Natural killer cell treated with Interleukin-12 subunit alpha and Interleukin-12 subunit beta and Interleukin-15 and Interleukin-18, amount 100 ng/mL, for 72 hours (primary cell): Measurements from ENCODE around the gene RPS5. TPM values are rescaled to one million over a fixed set of nuclear protein-coding genes. Genes with fewer than 3 reads are reported as not detected.

ENCODE experiments used
- ATAC-seq, 2 donors: fragments of 150-1000 bp; cut with Tn5 transposase in 1 of 2; sonication (Bioruptor Pico), chemical (Tn5 transposase) in 1 of 2; 2 replicates each; pipeline ENCODE4 v1.10.0; 2021
- DNase-seq: peaks from one replicate; pipeline ENCODE4 v3.0.0; 2022; ENCODE audit warnings: low spot score
- H3K27ac Mint-ChIP-seq, 2 donors: 1 replicate in 1 of 2; 2 replicates in 1 of 2; pipeline ENCODE4 v1.8.0; 2022; ENCODE audit warnings: mixed read lengths in 2 of 2, mild to moderate bottlenecking in 1 of 2, moderate library complexity in 1 of 2
- H3K27me3 Mint-ChIP-seq, 2 donors: 1 replicate in 1 of 2; 2 replicates in 1 of 2; pipeline ENCODE4 v1.8.0; 2022; ENCODE audit warnings: mixed read lengths in 2 of 2
- H3K36me3 Mint-ChIP-seq: one replicate; pipeline ENCODE4 v1.8.0; 2022; ENCODE audit warnings: mixed read lengths
- H3K4me1 Mint-ChIP-seq, 2 donors: 1 replicate in 1 of 2; 2 replicates in 1 of 2; pipeline ENCODE4 v1.8.0; 2022; ENCODE audit warnings: low read depth in 2 of 2, mixed read lengths in 2 of 2, mild to moderate bottlenecking in 1 of 2
- H3K4me3 Mint-ChIP-seq: one replicate; pipeline ENCODE4 v1.8.0; 2022; ENCODE audit warnings: mixed read lengths
- H3K9me3 Mint-ChIP-seq: 2 replicates; pipeline ENCODE4 v1.8.0; 2022; ENCODE audit warnings: mixed read lengths
- total RNA-seq, 2 donors: library from RNA; stranded (reverse); gene quantifications; one replicate each; pipeline ENCODE4 v1.2.3, GENCODE V29; 2022

Gene RPS5
- total RNA-seq, 2 donors from 2014 or later, result 757 to 786 TPM

GRCh38 chr19:58352760-58353671 is 34.1 kb upstream of the RPS5 start, which contains the start of gene A1BG:
Gene A1BG, minus strand, starts transcription at chr19:58353492. Its CDS starts 55 bp downstream, at chr19:58353437.
- DNase-seq (no peak), ATAC-seq (no peak)
- Mint-ChIP-seq H3K4me1 (peaks cover 6 to 8% of the 10 kb centered on the region in 2 donors), H3K27me3 (peaks cover 0 to 7% of the 10 kb centered on the region in 2 donors), H3K9me3 (no peaks in the 10 kb centered on the region), H3K27ac (no peak within 1 kb of the TSS), H3K4me3 (no peak within 1 kb of the TSS), H3K36me3 (no peaks in the 10 kb centered on the region)

- Mint-ChIP-seq H3K27ac (no peak overlapping the region), H3K36me3 (no peaks in the 10 kb centered on the region), H3K9me3 (no peaks in the 10 kb centered on the region), H3K27me3 (peaks cover 0 to 7% of the 10 kb centered on the region in 2 donors), H3K4me1 (peaks cover 6 to 8% of the 10 kb centered on the region in 2 donors), H3K4me3 (no peak overlapping the region)
- ATAC-seq (no peak), DNase-seq (no peak)
These were observed 33.2 kb upstream of the RPS5 start for GRCh38 chr19:58353717-58354477.

- DNase-seq (no peak), ATAC-seq (no peak)
- H3K4me1 Mint-ChIP-seq, result peaks cover 3 to 6% of the 10 kb centered on the region in 2 donors
- H3K27me3 Mint-ChIP-seq, result peaks cover 0 to 4% of the 10 kb centered on the region in 2 donors
- no peaks in the 10 kb centered on the region for H3K9me3 Mint-ChIP-seq
- no peak overlapping the region for H3K27ac Mint-ChIP-seq
- no peaks in the 10 kb centered on the region for H3K36me3 Mint-ChIP-seq
- H3K4me3 Mint-ChIP-seq, result no peak overlapping the region
These were observed 32.5 kb upstream of the RPS5 start for GRCh38 chr19:58354478-58355030.

GRCh38 chr19:58355215-58355796 is 31.8 kb upstream of the RPS5 start:
- Mint-ChIP-seq H3K4me1 (peaks cover 0 to 3% of the 10 kb centered on the region in 2 donors), H3K4me3 (no peak overlapping the region), H3K27ac (no peak overlapping the region), H3K9me3 (no peaks in the 10 kb centered on the region), H3K36me3 (no peaks in the 10 kb centered on the region), H3K27me3 (no peaks in the 10 kb centered on the region)
- ATAC-seq (no peak), DNase-seq (no peak)

- no peaks in the 10 kb centered on the region for H3K9me3 Mint-ChIP-seq
- H3K27ac Mint-ChIP-seq, result no peak overlapping the region
- H3K27me3 Mint-ChIP-seq, result no peaks in the 10 kb centered on the region
- peaks cover 0 to 3% of the 10 kb centered on the region in 2 donors for H3K4me1 Mint-ChIP-seq
- H3K36me3 Mint-ChIP-seq, result no peaks in the 10 kb centered on the region
- peak overlapping the region; percentile 17 for H3K4me3 Mint-ChIP-seq
- no peak for DNase-seq
- ATAC-seq, result peak; percentile 61 to 67
These were observed 30.9 kb upstream of the RPS5 start for GRCh38 chr19:58355908-58356765.

GRCh38 chr19:58356766-58357480 is 30.1 kb upstream of the RPS5 start:
- DNase-seq (no peak), ATAC-seq (no peak)
- Mint-ChIP-seq H3K4me1 (peaks cover 4 to 6% of the 10 kb centered on the region in 2 donors), H3K36me3 (no peaks in the 10 kb centered on the region), H3K27me3 (no peaks in the 10 kb centered on the region), H3K27ac (no peak overlapping the region), H3K4me3 (no peak overlapping the region), H3K9me3 (no peaks in the 10 kb centered on the region)

- no peak overlapping the region for H3K4me3 Mint-ChIP-seq
- H3K27ac Mint-ChIP-seq, result no peak overlapping the region
These were observed 29.5 kb upstream of the RPS5 start for GRCh38 chr19:58357481-58358145.

GRCh38 chr19:58361900-58362271 is 25.2 kb upstream of the RPS5 start:
- Mint-ChIP-seq H3K9me3 (no peaks in the 10 kb centered on the region), H3K4me1 (peaks cover 7 to 10% of the 10 kb centered on the region in 2 donors), H3K4me3 (peak overlapping the region; percentile 99), H3K36me3 (no peaks in the 10 kb centered on the region), H3K27ac (peak overlapping the region; percentile 79 to 93), H3K27me3 (no peaks in the 10 kb centered on the region)
- ATAC-seq, result peak in 1 of 2 donors; percentile 28
- peak; percentile 62 for DNase-seq

More at GRCh38 chr19:58357481-58358145, 29.5 kb upstream of the RPS5 start:
- Mint-ChIP-seq H3K27me3 (no peaks in the 10 kb centered on the region), H3K36me3 (no peaks in the 10 kb centered on the region), H3K9me3 (no peaks in the 10 kb centered on the region), H3K4me1 (peaks cover 7 to 9% of the 10 kb centered on the region in 2 donors)
- DNase-seq (no peak), ATAC-seq (no peak)

- Mint-ChIP-seq H3K27me3 (no peaks in the 10 kb centered on the region), H3K36me3 (no peaks in the 10 kb centered on the region), H3K4me1 (peaks cover 7 to 10% of the 10 kb centered on the region in 2 donors), H3K4me3 (peak within 1 kb of the TSS; percentile 99), H3K9me3 (no peaks in the 10 kb centered on the region), H3K27ac (peak within 1 kb of the TSS; percentile 79 to 93)
- DNase-seq (peak; percentile 99), ATAC-seq (peak; percentile 95 to 96)
These were observed 24.6 kb upstream of the RPS5 start, which contains the start of gene ZNF497 for GRCh38 chr19:58362272-58362994. Gene ZNF497, minus strand, starts transcription at chr19:58362751. Its CDS starts 5,116 bp downstream, at chr19:58357635.

GRCh38 chr19:58364146-58364545 is 22.9 kb upstream of the RPS5 start:
- H3K4me1 Mint-ChIP-seq, result peaks cover 7 to 10% of the 10 kb centered on the region in 2 donors
- no peaks in the 10 kb centered on the region for H3K9me3 Mint-ChIP-seq
- H3K4me3 Mint-ChIP-seq, result no peak overlapping the region
- H3K27me3 Mint-ChIP-seq, result no peaks in the 10 kb centered on the region
- no peaks in the 10 kb centered on the region for H3K36me3 Mint-ChIP-seq
- DNase-seq, result no peak
- H3K27ac Mint-ChIP-seq, result no peak overlapping the region
- ATAC-seq, result no peak

- H3K27ac Mint-ChIP-seq, result no peak overlapping the region
- H3K27me3 Mint-ChIP-seq, result no peaks in the 10 kb centered on the region
- DNase-seq (peak; percentile 57), ATAC-seq (no peak)
- no peaks in the 10 kb centered on the region for H3K9me3 Mint-ChIP-seq
- peaks cover 4 to 8% of the 10 kb centered on the region in 2 donors for H3K4me1 Mint-ChIP-seq
- no peak overlapping the region for H3K4me3 Mint-ChIP-seq
- H3K36me3 Mint-ChIP-seq, result no peaks in the 10 kb centered on the region
These were observed 20.3 kb upstream of the RPS5 start for GRCh38 chr19:58366585-58367430.
